ENCODE measurements around the gene ZBP1. TPM values are rescaled to one million over a fixed set of nuclear protein-coding genes. Genes with fewer than 3 reads are reported as not detected.

The ZBP1 gene
- total RNA-seq, 3 donors from 2014 or later = 0.73 to 2.4 TPM; not detected in 1

DNA sequence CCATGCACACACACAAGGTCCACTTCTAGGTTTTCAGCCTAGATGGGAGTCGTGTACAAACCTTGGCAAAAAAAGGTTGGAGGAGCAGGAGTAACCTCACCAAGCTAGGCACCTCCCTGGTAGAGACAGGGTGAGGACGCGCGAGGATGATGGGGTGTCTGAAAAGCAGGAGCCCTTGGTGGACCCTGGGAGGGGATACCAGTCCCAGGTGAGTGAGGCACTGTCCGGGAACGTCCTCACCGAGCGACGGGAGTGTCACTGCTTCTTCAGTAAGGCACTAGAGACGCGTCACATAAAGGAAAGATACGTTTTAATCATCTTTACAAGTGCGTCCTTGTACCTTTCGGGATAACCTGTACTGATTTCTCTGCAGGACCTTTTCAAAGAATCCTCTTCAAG is 29.4 kb upstream of the ZBP1 start:
- Histone ChIP-seq H3K4me3 (no peak overlapping the region), H3K4me1 (no peaks in the 10 kb centered on the region), H3K27ac (no peak overlapping the region), H3K27me3 (no peaks in the 10 kb centered on the region), H3K36me3 (no peaks in the 10 kb centered on the region), H3K9me3 (peaks cover 9 to 10% of the 10 kb centered on the region in 2 donors)
- TF ChIP-seq POLR2AphosphoS5 (IDR thresholded peaks at IDR 0.05) (no peak), POLR2A (IDR thresholded peaks at IDR 0.05) (no peak), CTCF (IDR thresholded peaks at IDR 0.05) (no peak)
- intact Hi-C loops (cut with DNase I; ENCODE audit: low total_unique reads) = no loop called here
- DNase-seq (ENCODE audit: low spot score in 2 of 2) = no peak

DNA sequence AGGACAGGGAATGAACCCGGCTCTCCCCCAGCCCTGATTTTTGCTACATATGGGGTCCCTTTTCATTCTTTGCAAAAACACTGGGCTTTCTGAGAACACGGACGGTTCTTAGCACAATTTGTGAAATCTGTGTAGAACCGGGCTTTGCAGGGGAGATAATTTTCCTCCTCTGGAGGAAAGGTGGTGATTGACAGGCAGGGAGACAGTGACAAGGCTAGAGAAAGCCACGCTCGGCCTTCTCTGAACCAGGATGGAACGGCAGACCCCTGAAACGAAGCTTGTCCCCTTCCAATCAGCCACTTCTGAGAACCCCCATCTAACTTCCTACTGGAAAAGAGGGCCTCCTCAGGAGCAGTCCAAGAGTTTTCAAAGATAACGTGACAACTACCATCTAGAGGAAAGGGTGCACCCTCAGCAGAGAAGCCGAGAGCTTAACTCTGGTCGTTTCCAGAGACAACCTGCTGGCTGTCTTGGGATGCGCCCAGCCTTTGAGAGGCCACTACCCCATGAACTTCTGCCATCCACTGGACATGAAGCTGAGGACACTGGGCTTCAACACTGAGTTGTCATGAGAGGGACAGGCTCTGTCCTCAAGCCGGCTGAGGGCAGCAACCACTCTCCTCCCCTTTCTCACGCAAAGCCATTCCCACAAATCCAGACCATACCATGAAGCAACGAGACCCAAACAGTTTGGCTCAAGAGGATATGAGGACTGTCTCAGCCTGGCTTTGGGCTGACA is 28.8 kb upstream of the ZBP1 start:
- TF ChIP-seq POLR2AphosphoS5 (IDR thresholded peaks at IDR 0.05) = no peak
- no peak for TF ChIP-seq CTCF (IDR thresholded peaks at IDR 0.05)
- TF ChIP-seq POLR2A (IDR thresholded peaks at IDR 0.05) = no peak
- intact Hi-C loops (cut with DNase I; ENCODE audit: low total_unique reads) = no loop called here
- no peak for DNase-seq (ENCODE audit: low spot score in 2 of 2)
- no peaks in the 10 kb centered on the region for H3K4me1 ChIP-seq
- peaks cover 11 to 14% of the 10 kb centered on the region in 2 donors for H3K9me3 ChIP-seq
- no peaks in the 10 kb centered on the region for H3K36me3 ChIP-seq
- H3K4me3 ChIP-seq = no peak overlapping the region
- H3K27me3 ChIP-seq = no peaks in the 10 kb centered on the region
- H3K27ac ChIP-seq = no peak overlapping the region

DNA sequence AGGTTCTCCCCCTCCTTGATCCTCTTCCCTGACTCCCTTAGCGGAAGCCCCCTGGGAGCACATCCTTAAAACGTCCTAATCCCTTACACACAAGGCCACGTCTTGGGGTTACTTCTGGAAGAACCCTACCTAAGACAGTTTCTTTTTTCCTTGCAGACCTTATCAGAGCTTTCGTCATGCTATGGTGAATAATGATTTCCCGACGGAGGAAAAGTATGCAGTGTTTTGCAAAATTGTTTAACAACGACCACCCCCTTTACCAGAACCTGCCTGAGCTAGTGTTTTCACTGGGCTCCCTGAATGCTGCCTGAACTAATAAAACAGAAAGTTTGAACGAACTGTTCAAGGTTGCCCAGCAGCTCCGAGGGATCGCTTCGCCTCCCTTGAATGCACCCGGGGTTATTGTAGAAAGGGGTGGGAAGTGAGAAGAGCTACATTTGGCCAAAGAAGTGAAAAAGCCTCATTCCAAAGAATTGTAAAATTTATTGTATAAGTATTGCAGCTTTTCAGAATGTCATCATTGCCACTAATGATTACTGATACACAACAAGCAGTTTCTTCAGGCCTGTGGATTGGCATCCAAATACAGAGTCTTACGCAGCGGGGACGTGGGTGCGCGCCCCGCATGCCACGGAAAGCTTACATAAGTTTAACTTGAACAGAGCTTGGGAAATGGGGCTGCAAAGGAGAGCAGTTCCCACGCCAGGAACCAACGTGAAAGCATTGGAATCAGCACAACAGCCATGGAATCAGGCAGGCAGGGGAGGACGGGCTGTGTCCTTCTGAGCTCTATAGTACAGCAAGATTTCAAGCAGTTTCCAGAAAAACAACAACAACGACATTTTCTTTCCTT is 27.9 kb upstream of the ZBP1 start:
- H3K4me3 ChIP-seq = no peak overlapping the region
- intact Hi-C loops (cut with DNase I; ENCODE audit: low total_unique reads) = no loop called here
- no peaks in the 10 kb centered on the region for H3K4me1 ChIP-seq
- no peak for TF ChIP-seq POLR2AphosphoS5 (IDR thresholded peaks at IDR 0.05)
- TF ChIP-seq POLR2A (IDR thresholded peaks at IDR 0.05) = no peak
- TF ChIP-seq CTCF (IDR thresholded peaks at IDR 0.05) = no peak
- peaks cover 11 to 17% of the 10 kb centered on the region in 2 donors for H3K9me3 ChIP-seq
- no peak for DNase-seq (ENCODE audit: low spot score in 2 of 2)
- H3K27ac ChIP-seq = no peak overlapping the region
- no peaks in the 10 kb centered on the region for H3K36me3 ChIP-seq
- no peaks in the 10 kb centered on the region for H3K27me3 ChIP-seq

DNA sequence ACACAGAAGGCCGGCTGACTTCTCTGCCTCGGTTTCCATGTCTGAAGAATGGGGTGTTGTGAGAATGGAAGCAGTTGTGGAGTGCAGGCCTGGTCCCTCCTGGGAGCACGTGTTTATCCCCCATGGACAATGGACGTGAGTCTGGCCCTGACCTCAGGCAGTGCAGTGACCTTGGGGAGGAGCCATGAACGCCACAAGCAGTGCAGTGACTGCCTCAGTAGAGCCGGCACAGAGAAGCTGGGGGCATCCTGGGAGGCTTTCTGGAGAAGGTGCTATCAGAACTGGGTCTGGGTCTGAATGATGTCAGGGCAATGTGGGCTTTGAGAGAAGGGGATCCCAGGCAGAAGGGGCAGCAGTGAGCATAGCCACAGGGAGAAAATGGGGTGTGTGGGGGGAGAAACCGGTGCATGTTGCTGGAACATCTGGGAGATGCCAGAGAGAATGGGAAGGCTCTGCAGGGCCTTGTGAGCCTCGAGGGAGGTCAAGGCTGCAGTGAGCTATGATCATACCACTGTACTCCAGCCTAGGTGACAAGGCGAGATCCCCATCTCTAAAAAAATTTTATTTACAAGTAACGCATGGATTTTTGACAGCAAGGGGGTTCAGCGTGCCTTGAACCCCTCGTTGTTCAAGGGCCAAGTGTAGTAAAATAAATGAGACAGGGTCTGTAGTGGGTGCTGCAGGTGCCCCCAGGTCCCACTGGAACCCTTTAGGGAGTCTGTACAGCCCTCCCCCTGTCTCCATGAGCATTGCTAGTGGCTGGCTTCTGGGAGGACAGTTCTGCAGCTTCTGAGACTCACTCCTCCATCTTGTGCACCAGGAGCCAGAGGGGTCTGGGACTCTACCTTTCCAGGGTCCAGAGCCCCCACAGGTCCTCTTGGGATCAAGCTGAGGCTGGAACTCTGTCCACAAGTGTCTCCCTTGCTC is 27.0 kb upstream of the ZBP1 start:
- intact Hi-C loops (cut with DNase I; ENCODE audit: low total_unique reads) = no loop called here
- TF ChIP-seq POLR2AphosphoS5 (IDR thresholded peaks at IDR 0.05) (no peak), POLR2A (IDR thresholded peaks at IDR 0.05) (no peak), CTCF (IDR thresholded peaks at IDR 0.05) (no peak)

More for the DNA sequence above, 27.0 kb upstream of the ZBP1 start:
- Histone ChIP-seq H3K27me3 (no peaks in the 10 kb centered on the region), H3K27ac (no peak overlapping the region), H3K4me1 (no peaks in the 10 kb centered on the region), H3K36me3 (no peaks in the 10 kb centered on the region), H3K4me3 (no peak overlapping the region), H3K9me3 (peaks cover 11 to 23% of the 10 kb centered on the region in 2 donors)
- no peak for DNase-seq (ENCODE audit: low spot score in 2 of 2)

Measured in breast epithelium (tissue), 4 donors.